ENCODE results near the gene FAM227A.

- no peak for TF ChIP-seq GATA2 (IDR thresholded peaks at IDR 0.05; ENCODE audit: insufficient read depth, insufficient read length, low read depth, low read length)
- TF ChIP-seq POLR2AphosphoS5 (IDR thresholded peaks at IDR 0.05; ENCODE audit: insufficient read depth, low read depth, low read length) = no peak
- TF ChIP-seq, protein P1, sequence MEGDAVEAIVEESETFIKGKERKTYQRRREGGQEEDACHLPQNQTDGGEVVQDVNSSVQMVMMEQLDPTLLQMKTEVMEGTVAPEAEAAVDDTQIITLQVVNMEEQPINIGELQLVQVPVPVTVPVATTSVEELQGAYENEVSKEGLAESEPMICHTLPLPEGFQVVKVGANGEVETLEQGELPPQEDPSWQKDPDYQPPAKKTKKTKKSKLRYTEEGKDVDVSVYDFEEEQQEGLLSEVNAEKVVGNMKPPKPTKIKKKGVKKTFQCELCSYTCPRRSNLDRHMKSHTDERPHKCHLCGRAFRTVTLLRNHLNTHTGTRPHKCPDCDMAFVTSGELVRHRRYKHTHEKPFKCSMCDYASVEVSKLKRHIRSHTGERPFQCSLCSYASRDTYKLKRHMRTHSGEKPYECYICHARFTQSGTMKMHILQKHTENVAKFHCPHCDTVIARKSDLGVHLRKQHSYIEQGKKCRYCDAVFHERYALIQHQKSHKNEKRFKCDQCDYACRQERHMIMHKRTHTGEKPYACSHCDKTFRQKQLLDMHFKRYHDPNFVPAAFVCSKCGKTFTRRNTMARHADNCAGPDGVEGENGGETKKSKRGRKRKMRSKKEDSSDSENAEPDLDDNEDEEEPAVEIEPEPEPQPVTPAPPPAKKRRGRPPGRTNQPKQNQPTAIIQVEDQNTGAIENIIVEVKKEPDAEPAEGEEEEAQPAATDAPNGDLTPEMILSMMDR (IDR thresholded peaks at IDR 0.05; ENCODE audit: extremely low read depth in 1 of 2, insufficient read depth in 1 of 2, low read depth in 1 of 2, low read length in 2 of 2) = no peak
Measured at GRCh38 chr22:38699784-38700183, 43.6 kb upstream of the FAM227A start.

Measured in endothelial cell of umbilical vein (primary cell).